ENCODE measurements around the gene CYB561. TPM values are rescaled to one million over a fixed set of nuclear protein-coding genes. Genes with fewer than 3 reads are reported as not detected.
A peak's percentile ranks its signal among the peaks of the same experiment; 100 is the strongest.

CYB561 gene
- total and polyA plus RNA-seq, 2 donors (not counting 1 experiment from before 2014, with no cell fraction given), result 3.5 to 4.9 TPM

DNA sequence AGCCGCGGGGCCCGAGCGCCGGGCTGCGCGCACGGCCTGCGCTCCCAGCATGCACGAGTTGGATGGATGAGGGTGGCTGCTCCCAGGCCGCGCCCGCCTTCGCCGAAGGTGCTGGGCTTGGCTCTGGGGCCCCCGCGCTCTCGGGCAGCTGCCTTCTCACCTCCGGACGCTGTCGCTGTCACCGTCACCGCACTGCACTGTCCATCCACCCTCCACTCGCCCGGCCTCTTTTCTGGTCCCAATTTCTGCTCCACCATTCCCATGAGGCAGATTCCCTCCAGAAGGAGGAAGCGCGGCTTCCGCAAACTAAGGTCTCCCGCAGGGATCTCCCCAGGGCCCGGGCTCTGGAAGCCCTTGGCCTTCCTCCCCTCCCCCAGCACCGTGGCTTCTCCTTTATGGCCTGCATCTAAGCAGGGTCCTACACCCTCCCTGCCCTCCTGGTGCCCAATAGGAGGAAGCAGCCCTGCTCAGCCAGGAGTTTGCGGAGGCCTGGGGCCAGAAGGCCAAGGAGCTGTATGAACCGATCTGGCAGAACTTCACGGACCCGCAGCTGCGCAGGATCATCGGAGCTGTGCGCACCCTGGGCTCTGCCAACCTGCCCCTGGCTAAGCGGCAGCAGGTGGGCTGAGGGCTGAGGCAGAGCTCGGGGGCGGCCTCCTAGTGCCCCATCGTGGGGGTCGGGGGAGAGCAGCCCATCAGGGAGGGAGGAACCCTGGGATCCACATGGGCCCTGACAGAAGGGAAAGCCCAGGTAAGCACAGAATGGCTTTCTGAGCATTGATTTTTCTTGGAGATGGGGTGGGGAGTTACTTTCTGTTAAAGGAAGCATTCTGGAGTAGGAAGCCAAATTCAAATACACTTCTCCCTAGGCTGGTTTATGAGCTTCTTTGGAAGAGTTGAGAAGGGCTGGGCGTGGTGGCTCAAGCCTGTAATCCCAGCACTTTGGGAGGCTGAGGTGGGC is 31.7 kb upstream of the CYB561 start:
- no peak for TF ChIP-seq EZH2 (IDR thresholded peaks at IDR 0.05; ENCODE audit: borderline replicate concordance, insufficient read depth, low read depth, low read length, poor library complexity, severe bottlenecking)
- TF ChIP-seq, protein P1, sequence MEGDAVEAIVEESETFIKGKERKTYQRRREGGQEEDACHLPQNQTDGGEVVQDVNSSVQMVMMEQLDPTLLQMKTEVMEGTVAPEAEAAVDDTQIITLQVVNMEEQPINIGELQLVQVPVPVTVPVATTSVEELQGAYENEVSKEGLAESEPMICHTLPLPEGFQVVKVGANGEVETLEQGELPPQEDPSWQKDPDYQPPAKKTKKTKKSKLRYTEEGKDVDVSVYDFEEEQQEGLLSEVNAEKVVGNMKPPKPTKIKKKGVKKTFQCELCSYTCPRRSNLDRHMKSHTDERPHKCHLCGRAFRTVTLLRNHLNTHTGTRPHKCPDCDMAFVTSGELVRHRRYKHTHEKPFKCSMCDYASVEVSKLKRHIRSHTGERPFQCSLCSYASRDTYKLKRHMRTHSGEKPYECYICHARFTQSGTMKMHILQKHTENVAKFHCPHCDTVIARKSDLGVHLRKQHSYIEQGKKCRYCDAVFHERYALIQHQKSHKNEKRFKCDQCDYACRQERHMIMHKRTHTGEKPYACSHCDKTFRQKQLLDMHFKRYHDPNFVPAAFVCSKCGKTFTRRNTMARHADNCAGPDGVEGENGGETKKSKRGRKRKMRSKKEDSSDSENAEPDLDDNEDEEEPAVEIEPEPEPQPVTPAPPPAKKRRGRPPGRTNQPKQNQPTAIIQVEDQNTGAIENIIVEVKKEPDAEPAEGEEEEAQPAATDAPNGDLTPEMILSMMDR (IDR thresholded peaks at IDR 0.05), result no peak
- peak; percentile 31 for DNase-seq

More for the DNA sequence above, 31.7 kb upstream of the CYB561 start:
- peaks cover 20% of the 10 kb centered on the region in 2 donors for H3K4me1 ChIP-seq (ENCODE audit: control insufficient read depth in 2 of 2, insufficient read depth in 2 of 2, low read length in 2 of 2)
- no peaks in the 10 kb centered on the region for H3K9me3 Mint-ChIP-seq (ENCODE audit: insufficient read depth)
- H3K27me3 ChIP-seq (replicated peaks in 1 of 4; ENCODE audit: control extremely low read depth in 1 of 4, control insufficient read depth in 3 of 4, insufficient read depth in 4 of 4, low read length in 3 of 4), result peaks cover 0 to 45% (median 13%) of the 10 kb centered on the region in 4 experiments
- H3K4me2 ChIP-seq (replicated peaks; ENCODE audit: low read depth, low read length, poor library complexity, severe bottlenecking), result peak overlapping the region; percentile 98
- no peaks in the 10 kb centered on the region for H3K79me2 ChIP-seq (ENCODE audit: control insufficient read depth, insufficient read depth, low read length)
- H3K9me3 ChIP-seq (ENCODE audit: control extremely low read depth in 1 of 3, control insufficient read depth in 2 of 3, insufficient read depth in 1 of 3, low read length in 2 of 3), result peaks cover 0 to 2% (median 0%) of the 10 kb centered on the region in 3 donors
- no peak for ATAC-seq (ENCODE audit: low read depth)
- peak overlapping the region in 3 of 5 experiments; percentile 25 to 62 (median 43) for H3K4me3 ChIP-seq (ENCODE audit: control extremely low read depth in 1 of 5, extremely low read depth in 1 of 5, insufficient read depth in 1 of 5, low read depth in 2 of 5, low read length in 4 of 5)
- peaks cover 31% of the 10 kb centered on the region for H3K27me3 Mint-ChIP-seq
- no peaks in the 10 kb centered on the region for H4K20me1 ChIP-seq (ENCODE audit: control insufficient read depth, insufficient read depth, low read length, poor library complexity, severe bottlenecking)
- peak overlapping the region; percentile 78 for H3K4me3 Mint-ChIP-seq
- peak overlapping the region; percentile 70 for H2AFZ ChIP-seq (ENCODE audit: insufficient read depth, low read depth, low read length, poor library complexity, severe bottlenecking)
- ChIA-PET CTCF (interaction anchor here (0.6 to 8.7 kb wide), 16 partner anchors 16 to 397 kb away, joined by 3 to 158 read pairs (median 6); no protein-coding TSS in a partner anchor), POLR2A (interaction anchor here (0.6 to 0.7 kb wide), 2 partner anchors 10 to 135 kb away, joined by 3 to 4 read pairs; no protein-coding TSS in a partner anchor)
- intact Hi-C loops (cut with micrococcal nuclease), result loop anchor here (1.0 kb wide), 1 partner anchor 31 kb away; the partner anchor contains the start of gene CYB561
- 18% methylated on average over 41 of the region's 44 CpGs for WGBS (ENCODE audit: insufficient coverage)
- peaks cover 24% of the 10 kb centered on the region for H3K4me1 Mint-ChIP-seq
- no peak overlapping the region for H3K27ac ChIP-seq (ENCODE audit: low read length in 2 of 2)
- no peak overlapping the region for H3K27ac Mint-ChIP-seq
- H3K36me3 ChIP-seq (replicated peaks in 1 of 2; ENCODE audit: control extremely low read depth in 1 of 2, control insufficient read depth in 1 of 2, extremely low read depth in 1 of 2, insufficient read depth in 2 of 2, low read length in 1 of 2), result no peaks in the 10 kb centered on the region
- H3K9ac ChIP-seq (ENCODE audit: low read length), result peak overlapping the region; percentile 41
